Stimulated activated CD4-positive, alpha-beta T cell treated with anti-CD3 and anti-CD28 coated beads, Interleukin-15, amount 100 ng/mL, for 1 hour (primary cell): ENCODE data around the gene APP.
"Not testable (repeated sequence)": the region's sequence is repeated elsewhere in the genome, so short reads cannot be mapped to it uniquely, and the experiment has no call there.

Experiments used
- DNase-seq, 2 donors: peaks; one replicate each; pipeline ENCODE4 v3.0.0-alpha.2; 2020; ENCODE audit warnings: low read depth in 1 of 2, low spot score in 1 of 2

Gene APP

GRCh38 chr21:26099610-26100219 lies 70.9 kb downstream of the APP start:
- DNase-seq: no peak

GRCh38 chr21:26098772-26099397 lies 71.7 kb downstream of the APP start:
- DNase-seq: no peak

GRCh38 chr21:26097475-26097874 lies 73.1 kb downstream of the APP start:
- DNase-seq: no peak

GRCh38 chr21:26096494-26097371 lies 73.8 kb downstream of the APP start:
- DNase-seq: no peak

GRCh38 chr21:26095131-26095530 lies 75.4 kb downstream of the APP start:
- no peak for DNase-seq

GRCh38 chr21:26093122-26093521 lies 77.4 kb downstream of the APP start:
- no peak for DNase-seq

- no peak for DNase-seq
These were observed 79.0 kb downstream of the APP start for GRCh38 chr21:26091480-26092018.

- DNase-seq: no peak
These were observed 80.8 kb downstream of the APP start for GRCh38 chr21:26089730-26090129.

- no peak for DNase-seq
These were observed 83.2 kb downstream of the APP start for GRCh38 chr21:26087223-26087918.

GRCh38 chr21:26085882-26086281 lies 84.7 kb downstream of the APP start:
- no peak for DNase-seq

GRCh38 chr21:26085127-26085526 lies 85.4 kb downstream of the APP start:
- DNase-seq: no peak

GRCh38 chr21:26082549-26082948 lies 88.0 kb downstream of the APP start:
- DNase-seq: no peak

GRCh38 chr21:26081175-26081760 lies 89.3 kb downstream of the APP start:
- not testable (repeated sequence) for DNase-seq

- DNase-seq: no peak
These were observed 90.4 kb downstream of the APP start for GRCh38 chr21:26080211-26080610.

GRCh38 chr21:26079366-26079765 lies 91.2 kb downstream of the APP start:
- DNase-seq: no peak

GRCh38 chr21:26077521-26077920 lies 93.0 kb downstream of the APP start:
- no peak for DNase-seq

- no peak for DNase-seq
These were observed 97.6 kb downstream of the APP start for GRCh38 chr21:26072666-26073615.

- DNase-seq: peak in 1 of 2 donors; percentile 2
These were observed 99.6 kb downstream of the APP start for GRCh38 chr21:26070822-26071425.

- DNase-seq: no peak
These were observed 100.4 kb downstream of the APP start for GRCh38 chr21:26070121-26070520.
